ENCODE results near the gene CELF4.

Gene CELF4

DNA sequence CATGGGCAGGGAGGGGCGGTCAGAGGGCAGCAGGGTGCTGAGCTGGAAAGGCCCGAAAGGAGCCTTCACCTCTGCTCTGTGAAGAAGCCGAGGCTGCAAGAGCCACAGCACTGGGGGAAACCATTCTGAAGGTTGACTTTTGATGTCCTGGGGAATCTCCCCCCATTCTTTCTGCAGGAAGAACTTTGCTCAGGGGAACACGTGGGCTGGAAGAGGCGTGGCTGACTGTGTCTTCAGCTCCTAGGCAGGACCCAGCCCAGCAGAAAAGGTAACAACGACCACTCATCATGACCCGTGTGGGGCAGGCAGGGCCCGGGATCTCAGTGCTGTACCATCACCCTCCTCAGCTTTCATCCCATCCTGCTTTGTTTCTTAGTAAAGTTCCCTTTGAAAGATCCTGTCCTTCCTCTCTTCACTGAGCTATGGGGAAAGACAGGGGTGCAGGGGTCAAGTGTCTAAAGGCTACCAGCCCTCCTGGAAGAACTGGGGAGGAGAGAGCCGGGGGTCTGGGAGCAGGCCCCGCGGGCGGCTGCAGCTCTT, 312.7 kb downstream of the CELF4 start:
- Histone ChIP-seq H3K9me3 (ENCODE audit: severe bottlenecking) (no peaks in the 10 kb centered on the region), H3K27ac (no peak overlapping the region), H3K36me3 (no peaks in the 10 kb centered on the region), H3K27me3 (ENCODE audit: insufficient read depth, low read depth, severe bottlenecking) (no peaks in the 10 kb centered on the region), H3K4me3 (ENCODE audit: low read depth, low read length) (no peak overlapping the region)
- DNase-seq = no peak
- TF ChIP-seq, protein P1, sequence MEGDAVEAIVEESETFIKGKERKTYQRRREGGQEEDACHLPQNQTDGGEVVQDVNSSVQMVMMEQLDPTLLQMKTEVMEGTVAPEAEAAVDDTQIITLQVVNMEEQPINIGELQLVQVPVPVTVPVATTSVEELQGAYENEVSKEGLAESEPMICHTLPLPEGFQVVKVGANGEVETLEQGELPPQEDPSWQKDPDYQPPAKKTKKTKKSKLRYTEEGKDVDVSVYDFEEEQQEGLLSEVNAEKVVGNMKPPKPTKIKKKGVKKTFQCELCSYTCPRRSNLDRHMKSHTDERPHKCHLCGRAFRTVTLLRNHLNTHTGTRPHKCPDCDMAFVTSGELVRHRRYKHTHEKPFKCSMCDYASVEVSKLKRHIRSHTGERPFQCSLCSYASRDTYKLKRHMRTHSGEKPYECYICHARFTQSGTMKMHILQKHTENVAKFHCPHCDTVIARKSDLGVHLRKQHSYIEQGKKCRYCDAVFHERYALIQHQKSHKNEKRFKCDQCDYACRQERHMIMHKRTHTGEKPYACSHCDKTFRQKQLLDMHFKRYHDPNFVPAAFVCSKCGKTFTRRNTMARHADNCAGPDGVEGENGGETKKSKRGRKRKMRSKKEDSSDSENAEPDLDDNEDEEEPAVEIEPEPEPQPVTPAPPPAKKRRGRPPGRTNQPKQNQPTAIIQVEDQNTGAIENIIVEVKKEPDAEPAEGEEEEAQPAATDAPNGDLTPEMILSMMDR (IDR thresholded peaks at IDR 0.05; ENCODE audit: low read depth, low read length) = no peak

DNA sequence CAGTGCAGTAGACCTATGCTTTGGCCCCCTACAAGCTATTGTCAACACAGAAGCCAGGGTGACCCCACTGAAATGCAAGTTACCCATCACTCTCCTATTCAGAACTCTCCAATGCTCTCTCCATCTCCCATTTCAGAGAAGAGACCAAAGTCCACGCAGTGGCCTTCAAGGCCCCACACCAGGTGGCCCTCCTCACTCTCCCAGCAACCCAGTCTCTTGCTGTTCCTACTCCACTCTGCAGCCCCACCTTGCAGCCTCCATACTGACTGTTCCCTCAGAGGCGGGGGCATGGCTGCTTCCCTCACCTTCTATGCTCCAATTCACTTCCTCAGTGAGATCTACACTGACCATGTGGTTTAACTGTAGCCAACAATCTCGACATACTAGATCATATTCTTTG, 313.3 kb downstream of the CELF4 start:
- Histone ChIP-seq H3K27me3 (ENCODE audit: insufficient read depth, low read depth, severe bottlenecking) (no peaks in the 10 kb centered on the region), H3K27ac (no peak overlapping the region), H3K36me3 (no peaks in the 10 kb centered on the region), H3K4me3 (ENCODE audit: low read depth, low read length) (no peak overlapping the region), H3K9me3 (ENCODE audit: severe bottlenecking) (no peaks in the 10 kb centered on the region)
- TF ChIP-seq, protein P1 (IDR thresholded peaks at IDR 0.05; ENCODE audit: low read depth, low read length) = no peak
- no peak for DNase-seq

DNA sequence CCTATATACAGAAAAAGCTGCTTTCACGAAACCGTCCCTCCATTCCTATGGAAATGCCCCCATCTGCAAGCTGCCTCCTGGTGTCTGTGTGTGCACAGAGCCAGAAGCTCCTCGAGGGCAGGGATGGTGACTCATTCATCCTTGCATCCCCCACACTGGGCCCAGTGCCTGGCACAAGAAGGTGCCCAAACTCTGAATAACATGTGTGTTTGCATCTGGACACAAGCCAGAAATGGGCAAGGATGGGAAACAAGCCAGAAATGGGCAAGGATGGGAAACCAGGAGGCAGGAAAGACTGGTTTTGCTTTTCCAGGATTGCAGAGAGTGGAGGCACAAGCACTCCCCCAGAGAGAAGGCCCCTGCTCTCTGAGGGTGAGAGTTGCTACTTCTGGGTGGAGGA, 313.9 kb downstream of the CELF4 start:
- Histone ChIP-seq H3K27me3 (ENCODE audit: insufficient read depth, low read depth, severe bottlenecking) (no peaks in the 10 kb centered on the region), H3K4me3 (ENCODE audit: low read depth, low read length) (no peak overlapping the region), H3K36me3 (no peaks in the 10 kb centered on the region), H3K27ac (no peak overlapping the region), H3K9me3 (ENCODE audit: severe bottlenecking) (no peaks in the 10 kb centered on the region)
- TF ChIP-seq, protein P1 (IDR thresholded peaks at IDR 0.05; ENCODE audit: low read depth, low read length) = no peak
- no peak for DNase-seq

DNA sequence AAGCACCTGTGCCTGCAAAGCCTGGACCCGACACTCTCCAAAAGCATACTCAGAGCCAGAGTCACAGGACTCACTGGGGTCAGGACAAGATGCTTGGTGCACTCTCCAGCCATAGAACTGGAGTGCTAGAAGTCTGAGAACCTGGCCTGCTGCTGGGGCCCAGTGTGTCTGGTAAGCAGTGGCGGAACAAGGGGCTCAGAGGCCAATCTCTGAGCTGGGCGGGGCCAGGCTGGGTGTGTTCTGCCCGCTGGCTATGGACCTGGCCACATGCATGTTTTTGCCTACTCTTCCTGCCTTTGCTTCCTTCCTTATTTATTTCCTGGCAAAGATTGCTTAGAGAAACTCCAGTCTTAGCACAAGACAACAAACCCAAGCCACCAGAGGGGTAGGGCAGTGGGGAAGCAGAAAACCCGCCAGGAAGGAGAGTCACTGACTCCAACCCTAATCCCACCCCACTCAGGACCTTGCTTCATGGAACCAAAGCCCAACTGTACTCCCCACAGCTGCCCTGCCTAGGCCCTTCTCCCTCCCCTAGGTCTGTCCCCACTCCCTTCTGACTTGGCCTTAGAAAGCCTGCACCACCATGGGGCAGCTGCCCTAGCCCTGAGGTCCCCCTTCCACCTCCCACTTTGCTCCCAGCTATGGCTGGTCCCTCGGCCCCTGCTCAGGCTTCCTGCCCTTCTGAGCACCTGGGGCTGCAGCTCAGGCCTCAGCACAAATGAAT, 315.5 kb downstream of the CELF4 start:
- no peak overlapping the region for H3K4me3 ChIP-seq (ENCODE audit: low read depth, low read length)
- no peak overlapping the region for H3K27ac ChIP-seq
- no peak for DNase-seq
- H3K9me3 ChIP-seq (ENCODE audit: severe bottlenecking) = no peaks in the 10 kb centered on the region
- TF ChIP-seq, protein P1 (IDR thresholded peaks at IDR 0.05; ENCODE audit: low read depth, low read length) = no peak
- no peaks in the 10 kb centered on the region for H3K36me3 ChIP-seq
- no peaks in the 10 kb centered on the region for H3K27me3 ChIP-seq (ENCODE audit: insufficient read depth, low read depth, severe bottlenecking)

DNA sequence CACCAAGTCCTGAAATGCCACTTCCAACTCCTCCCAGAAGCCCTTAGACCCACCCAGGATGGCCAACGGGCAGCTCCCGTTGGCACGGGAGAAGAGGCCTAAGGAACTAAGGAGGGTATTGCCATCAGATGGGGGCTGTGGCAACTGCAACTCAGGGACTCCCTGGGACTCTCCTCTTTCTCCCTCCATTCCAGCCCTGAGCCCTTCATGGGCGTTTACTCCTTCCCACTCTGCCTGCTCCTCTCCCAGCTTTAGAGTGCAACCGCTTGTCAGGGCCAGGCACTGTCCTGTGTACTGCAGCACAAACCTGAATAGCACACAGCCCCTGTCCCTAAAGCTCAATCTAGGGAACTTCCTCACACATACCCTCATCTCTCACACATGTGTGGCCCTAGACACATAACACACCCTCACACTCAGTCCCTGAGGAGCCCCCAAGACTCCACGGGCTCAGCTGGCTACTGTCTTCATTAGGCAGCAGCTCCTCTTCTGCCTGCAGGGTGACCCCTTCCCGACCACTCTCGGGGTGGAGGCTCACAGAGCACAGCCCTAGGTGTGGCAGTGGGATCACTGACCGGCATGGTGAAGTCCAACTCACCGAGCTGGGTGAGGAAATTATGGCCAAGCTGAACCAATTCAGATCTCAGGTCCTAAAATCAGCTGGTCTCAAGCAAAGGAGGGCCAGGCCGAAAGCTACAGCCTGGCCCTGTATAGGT, 316.3 kb downstream of the CELF4 start:
- Histone ChIP-seq H3K36me3 (no peaks in the 10 kb centered on the region), H3K27me3 (ENCODE audit: insufficient read depth, low read depth, severe bottlenecking) (no peaks in the 10 kb centered on the region), H3K9me3 (ENCODE audit: severe bottlenecking) (no peaks in the 10 kb centered on the region), H3K4me3 (ENCODE audit: low read depth, low read length) (no peak overlapping the region), H3K27ac (no peak overlapping the region)
- no peak for DNase-seq
- TF ChIP-seq, protein P1 (IDR thresholded peaks at IDR 0.05; ENCODE audit: low read depth, low read length) = no peak
